Trophoblast cell (in vitro differentiated cells and primary cell): ENCODE measurements around the gene GRIK4.

Experiments used
- DNase-seq, 2 donors: peaks; one replicate each; pipeline ENCODE4 v3.0.0-alpha.2; 2016
- H2AFZ ChIP-seq: 2 replicates; pipeline ENCODE4 v1.6.1; 2013; ENCODE audit warnings: low read length, moderate library complexity, mild to moderate bottlenecking; ENCODE audit not compliant: insufficient read depth, poor library complexity
- H2AK5ac ChIP-seq: 2 replicates; pipeline ENCODE4 v1.6.1; 2013; ENCODE audit warnings: mild to moderate bottlenecking, low read length
- H2BK120ac ChIP-seq: 2 replicates; pipeline ENCODE4 v1.6.1; 2013; ENCODE audit warnings: low read length, mild to moderate bottlenecking, moderate library complexity; ENCODE audit not compliant: insufficient read depth, poor library complexity
- H2BK12ac ChIP-seq: 2 replicates; pipeline ENCODE4 v1.6.1; 2013; ENCODE audit warnings: mild to moderate bottlenecking, low read length, moderate library complexity
- H2BK5ac ChIP-seq: 2 replicates; pipeline ENCODE4 v1.6.1; 2013; ENCODE audit warnings: low read length, low read depth, moderate library complexity, mild to moderate bottlenecking; ENCODE audit not compliant: poor library complexity
- H3K14ac ChIP-seq: 2 replicates; pipeline ENCODE4 v1.6.1; 2013; ENCODE audit warnings: mild to moderate bottlenecking, low read length
- H3K18ac ChIP-seq: 2 replicates; pipeline ENCODE4 v1.6.1; 2013; ENCODE audit warnings: mild to moderate bottlenecking, low read length
- H3K23ac ChIP-seq: 2 replicates; pipeline ENCODE4 v1.6.1; 2013; ENCODE audit warnings: low read length
- H3K27ac ChIP-seq: 2 replicates; pipeline ENCODE4 v1.5.1; 2013; ENCODE audit warnings: low read depth, mild to moderate bottlenecking, inconsistent platforms, low read length, moderate library complexity
- H3K27me3 ChIP-seq: 2 replicates; pipeline ENCODE4 v1.6.1; 2013; ENCODE audit warnings: inconsistent platforms, mild to moderate bottlenecking, low read length, moderate library complexity; ENCODE audit not compliant: insufficient read depth
- H3K36me3 ChIP-seq, 2 experiments: 1 replicate in 1 of 2; 2 replicates in 1 of 2; pipeline ENCODE4 v1.6.1; 2013; ENCODE audit warnings: low read length in 2 of 2, mild to moderate bottlenecking in 2 of 2, moderate library complexity in 1 of 2; ENCODE audit not compliant: insufficient read depth in 2 of 2, control insufficient read depth in 1 of 2
- H3K4ac ChIP-seq: 2 replicates; pipeline ENCODE4 v1.6.1; 2013; ENCODE audit warnings: low read depth, mild to moderate bottlenecking, low read length, moderate library complexity
- H3K4me1 ChIP-seq, 2 experiments: 1 replicate in 1 of 2; 2 replicates in 1 of 2; pipeline ENCODE4 v1.6.1; 2013; ENCODE audit warnings: low read length in 2 of 2, mild to moderate bottlenecking in 2 of 2, moderate library complexity in 1 of 2; ENCODE audit not compliant: insufficient read depth in 2 of 2, control insufficient read depth in 1 of 2
- H3K4me2 ChIP-seq: 2 replicates; pipeline ENCODE4 v1.6.1; 2013; ENCODE audit warnings: inconsistent platforms, mild to moderate bottlenecking, low read length, moderate library complexity
- H3K4me3 ChIP-seq: 2 replicates; pipeline ENCODE4 v1.5.1; 2013; ENCODE audit warnings: mild to moderate bottlenecking, low read depth, low read length, inconsistent platforms
- H3K79me1 ChIP-seq: one replicate; pipeline ENCODE4 v1.6.1; 2013; ENCODE audit warnings: low read length
- H3K79me2 ChIP-seq: 2 replicates; pipeline ENCODE4 v1.6.1; 2013; ENCODE audit warnings: low read length, mild to moderate bottlenecking; ENCODE audit not compliant: control insufficient read depth, insufficient read depth, poor library complexity
- H3K9ac ChIP-seq: 2 replicates; pipeline ENCODE4 v1.6.1; 2013; ENCODE audit warnings: mild to moderate bottlenecking, low read length
- H3K9me3 ChIP-seq: 2 replicates; pipeline ENCODE4 v1.6.1; 2013; ENCODE audit warnings: low read depth, mild to moderate bottlenecking, control low read depth, inconsistent platforms, low read length; ENCODE audit not compliant: insufficient read depth
- H4K12ac ChIP-seq: 2 replicates; pipeline ENCODE4 v1.6.1; 2013; ENCODE audit warnings: low read depth, mild to moderate bottlenecking, low read length, moderate library complexity
- H4K8ac ChIP-seq: 2 replicates; pipeline ENCODE4 v1.6.1; 2013; ENCODE audit warnings: low read depth, mild to moderate bottlenecking, low read length, moderate library complexity
- H4K91ac ChIP-seq: one replicate; pipeline ENCODE4 v1.6.1; 2013; ENCODE audit warnings: low read depth, mild to moderate bottlenecking, low read length, moderate library complexity
- WGBS: extraction: QIAGEN DNeasy Blood & Tissue Kit; methylation state at CpG from one replicate; pipeline ENCODE4 v1.1.7; 2013; ENCODE audit warnings: missing lambda C conversion rate; ENCODE audit not compliant: insufficient read length, insufficient coverage; ENCODE audit errors: extremely low coverage; 5-methylcytosine and 5-hydroxymethylcytosine counted together

Gene GRIK4

GRCh38 chr11:120712014-120712413 is 200.5 kb downstream of the GRIK4 start:
- peaks cover 6 to 7% of the 10 kb centered on the region in 2 experiments for H3K4me1 ChIP-seq
- no peak overlapping the region for H3K4me3 ChIP-seq
- no CpG with 5 or more reads among the region's 6 CpGs for WGBS
- no peak overlapping the region for H4K91ac ChIP-seq
- no peaks in the 10 kb centered on the region for H3K36me3 ChIP-seq
- no peak overlapping the region for H2AFZ ChIP-seq
- H3K14ac ChIP-seq, result no peak overlapping the region
- H3K4me2 ChIP-seq, result no peak overlapping the region
- H3K27ac ChIP-seq, result no peak overlapping the region
- H2AK5ac ChIP-seq, result no peak overlapping the region
- no peaks in the 10 kb centered on the region for H3K79me2 ChIP-seq
- no peak overlapping the region for H3K4ac ChIP-seq
- no peak overlapping the region for H2BK12ac ChIP-seq
- H2BK120ac ChIP-seq, result no peak overlapping the region
- H3K18ac ChIP-seq, result no peak overlapping the region
- H3K23ac ChIP-seq, result no peak overlapping the region
- H3K9ac ChIP-seq, result no peak overlapping the region
- H3K27me3 ChIP-seq, result peaks cover 6% of the 10 kb centered on the region
- H3K9me3 ChIP-seq, result peaks cover 3% of the 10 kb centered on the region
- no peak overlapping the region for H2BK5ac ChIP-seq
- H3K79me1 ChIP-seq, result no peaks in the 10 kb centered on the region
- no peak for DNase-seq
- H4K8ac ChIP-seq, result no peak overlapping the region
- no peak overlapping the region for H4K12ac ChIP-seq

- Histone ChIP-seq H3K9me3 (no peaks in the 10 kb centered on the region), H2AFZ (no peak overlapping the region), H3K27ac (no peak overlapping the region), H4K91ac (no peak overlapping the region), H3K79me2 (no peaks in the 10 kb centered on the region), H3K79me1 (no peaks in the 10 kb centered on the region), H3K14ac (no peak overlapping the region), H3K27me3 (peaks cover 2% of the 10 kb centered on the region), H3K23ac (no peak overlapping the region), H3K4me2 (no peak overlapping the region), H2BK120ac (no peak overlapping the region), H2AK5ac (no peak overlapping the region), H3K18ac (no peak overlapping the region), H2BK5ac (no peak overlapping the region), H3K4me1 (peaks cover 6 to 7% of the 10 kb centered on the region in 2 experiments), H3K4me3 (no peak overlapping the region), H3K4ac (no peak overlapping the region), H2BK12ac (no peak overlapping the region), H4K8ac (no peak overlapping the region), H3K36me3 (no peaks in the 10 kb centered on the region), H4K12ac (no peak overlapping the region), H3K9ac (no peak overlapping the region)
- DNase-seq, result no peak
- WGBS, result no CpG with 5 or more reads among the region's 4 CpGs
Observed at GRCh38 chr11:120712881-120713280, 201.3 kb downstream of the GRIK4 start.

GRCh38 chr11:120713296-120713695 is 201.7 kb downstream of the GRIK4 start:
- H3K9ac ChIP-seq, result no peak overlapping the region
- H3K14ac ChIP-seq, result no peak overlapping the region
- H2BK12ac ChIP-seq, result no peak overlapping the region
- H3K79me1 ChIP-seq, result no peaks in the 10 kb centered on the region
- no peak for DNase-seq
- no peak overlapping the region for H3K4ac ChIP-seq
- no peaks in the 10 kb centered on the region for H3K79me2 ChIP-seq
- no peaks in the 10 kb centered on the region for H3K9me3 ChIP-seq
- no peaks in the 10 kb centered on the region for H3K27me3 ChIP-seq
- H4K91ac ChIP-seq, result no peak overlapping the region
- H2AK5ac ChIP-seq, result no peak overlapping the region
- no peak overlapping the region for H3K27ac ChIP-seq
- no peak overlapping the region for H4K8ac ChIP-seq
- no CpG with 5 or more reads among the region's 5 CpGs for WGBS
- no peak overlapping the region for H2BK5ac ChIP-seq
- no peak overlapping the region for H2BK120ac ChIP-seq
- H3K4me3 ChIP-seq, result no peak overlapping the region
- peaks cover 6 to 7% of the 10 kb centered on the region in 2 experiments for H3K4me1 ChIP-seq
- no peak overlapping the region for H3K4me2 ChIP-seq
- H3K18ac ChIP-seq, result no peak overlapping the region
- H2AFZ ChIP-seq, result no peak overlapping the region
- H3K23ac ChIP-seq, result no peak overlapping the region
- no peaks in the 10 kb centered on the region for H3K36me3 ChIP-seq
- no peak overlapping the region for H4K12ac ChIP-seq

GRCh38 chr11:120714438-120714837 is 202.9 kb downstream of the GRIK4 start:
- Histone ChIP-seq H3K27ac (no peak overlapping the region), H2BK120ac (no peak overlapping the region), H3K27me3 (no peaks in the 10 kb centered on the region), H3K4me1 (peaks cover 6 to 7% of the 10 kb centered on the region in 2 experiments), H3K23ac (no peak overlapping the region), H2AK5ac (no peak overlapping the region), H3K9ac (no peak overlapping the region), H3K18ac (no peak overlapping the region), H2AFZ (no peak overlapping the region), H3K4me2 (no peak overlapping the region), H3K79me2 (no peaks in the 10 kb centered on the region), H3K14ac (no peak overlapping the region), H4K12ac (no peak overlapping the region), H3K9me3 (no peaks in the 10 kb centered on the region), H3K36me3 (no peaks in the 10 kb centered on the region), H2BK12ac (no peak overlapping the region), H4K8ac (no peak overlapping the region), H2BK5ac (no peak overlapping the region), H3K4ac (no peak overlapping the region), H3K4me3 (no peak overlapping the region), H4K91ac (no peak overlapping the region), H3K79me1 (no peaks in the 10 kb centered on the region)
- WGBS, result no CpG with 5 or more reads among the region's 3 CpGs
- DNase-seq, result no peak
